Activated naive CD4-positive, alpha-beta T cell treated with anti-CD3 and anti-CD28 coated beads, Interleukin-2, amount 50 U/mL, for 16 hours (primary cell): ENCODE results near the gene ROBO1.

Experiments used
- DNase-seq: peaks from one replicate; pipeline ENCODE4 v3.0.0-alpha.2; 2020

ROBO1 gene

GRCh38 chr3:78863306-78864203 is 904.2 kb downstream of the ROBO1 start:
- no peak for DNase-seq

DNA sequence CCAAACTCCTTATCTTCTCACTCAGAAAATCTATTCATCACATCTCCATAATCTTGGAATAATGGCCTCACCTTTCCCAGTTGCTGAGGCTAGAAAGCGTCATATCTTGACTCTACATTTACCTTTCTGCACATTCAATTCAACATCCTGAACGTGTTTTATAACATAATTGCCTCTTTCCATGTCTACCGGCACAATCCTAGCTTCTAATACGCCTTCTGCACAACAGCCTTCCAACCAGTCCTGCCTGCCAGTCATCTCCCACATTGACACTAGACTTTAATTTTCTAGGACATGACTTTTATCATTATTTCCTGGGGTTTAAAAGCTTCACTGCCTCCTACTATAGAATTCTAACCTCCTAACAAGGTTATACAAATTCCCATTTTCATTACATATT is 906.6 kb downstream of the ROBO1 start:
- DNase-seq = no peak

DNA sequence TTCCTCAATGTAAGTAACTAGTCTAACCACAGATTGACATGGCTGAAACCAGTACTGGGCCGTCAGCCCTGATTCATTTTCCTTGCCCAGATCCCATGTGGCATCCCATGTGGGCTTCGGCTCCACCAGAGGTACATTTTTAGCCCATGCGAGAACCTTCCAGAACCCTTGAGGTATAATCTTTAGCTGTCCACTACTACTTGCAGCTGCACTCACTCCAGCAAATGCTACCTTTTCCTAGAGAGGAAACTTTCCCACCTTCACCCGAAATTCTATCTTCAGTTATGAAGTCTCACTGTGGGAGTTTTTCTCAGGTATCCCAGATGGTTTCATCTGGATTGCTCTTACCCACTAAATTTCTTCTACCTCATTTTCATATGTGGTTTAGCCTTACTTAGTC is 907.2 kb downstream of the ROBO1 start:
- DNase-seq = no peak

DNA sequence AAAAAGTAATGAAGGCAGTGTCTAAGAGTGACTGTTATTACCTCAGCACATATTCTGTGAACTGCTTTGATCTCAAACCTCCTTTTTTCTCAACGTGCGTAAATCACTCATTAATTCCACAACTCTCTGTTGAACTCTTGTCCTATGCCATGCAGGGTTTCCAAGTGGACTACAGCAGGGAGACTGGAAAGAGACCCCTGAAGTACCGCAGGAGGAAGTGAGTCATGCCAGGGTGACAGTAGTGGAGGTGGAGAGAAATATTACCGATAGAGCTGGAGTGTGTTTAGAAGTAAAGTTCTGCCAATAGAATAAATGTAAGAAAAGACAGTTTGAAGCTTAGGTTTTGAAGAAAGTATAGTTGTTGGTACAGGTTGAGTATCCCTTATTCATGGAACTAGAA is 908.9 kb downstream of the ROBO1 start:
- no peak for DNase-seq

DNA sequence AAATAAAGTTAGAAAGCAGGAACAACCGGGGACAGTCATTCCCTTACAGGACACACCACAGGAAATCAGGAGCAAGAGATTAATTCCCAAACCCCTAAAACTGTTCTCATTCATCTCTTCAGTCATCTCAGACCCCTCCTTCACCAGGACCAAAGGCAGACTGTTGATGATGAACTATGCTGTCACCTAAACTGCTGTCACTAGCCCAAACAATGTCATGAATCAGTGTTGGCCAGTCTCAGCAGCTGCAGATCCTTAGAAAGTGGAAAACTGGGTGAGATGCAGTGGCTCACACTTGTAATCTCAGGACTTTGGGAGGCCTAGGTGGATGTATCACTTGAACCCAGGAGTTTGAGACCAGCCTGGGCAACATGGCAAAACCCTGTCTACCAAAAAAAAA is 909.6 kb downstream of the ROBO1 start:
- DNase-seq = no peak

DNA sequence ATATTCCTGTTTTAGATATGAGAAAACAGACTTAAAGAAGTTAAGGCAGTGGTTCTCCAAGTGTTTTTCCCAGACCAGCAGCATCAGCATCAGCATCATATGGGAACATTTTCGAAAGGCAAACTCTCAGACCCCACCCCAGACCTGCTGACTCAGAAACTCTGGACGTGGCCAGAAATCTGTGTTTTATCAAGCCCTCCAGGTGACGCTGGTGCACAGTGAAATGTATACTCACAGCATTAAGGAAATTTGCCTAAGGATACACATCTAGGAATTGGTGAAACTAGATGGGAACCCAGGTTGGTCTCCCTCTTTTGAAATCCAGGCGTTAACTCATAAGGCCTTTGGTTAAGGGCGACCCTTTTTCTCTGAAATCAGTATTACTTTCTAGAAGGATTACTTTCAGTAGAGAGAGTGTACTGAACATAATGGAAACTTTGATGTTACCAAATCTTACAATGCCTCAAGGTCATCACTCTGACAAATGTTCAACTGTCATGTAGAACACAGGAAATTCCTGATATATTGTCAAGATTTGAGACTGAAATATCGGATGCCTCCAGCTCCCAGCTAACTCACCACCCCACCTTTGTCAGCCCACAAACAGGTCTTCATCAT is 910.2 kb downstream of the ROBO1 start:
- DNase-seq = no peak

GRCh38 chr3:78856164-78856563 is 911.6 kb downstream of the ROBO1 start:
- DNase-seq = no peak

DNA sequence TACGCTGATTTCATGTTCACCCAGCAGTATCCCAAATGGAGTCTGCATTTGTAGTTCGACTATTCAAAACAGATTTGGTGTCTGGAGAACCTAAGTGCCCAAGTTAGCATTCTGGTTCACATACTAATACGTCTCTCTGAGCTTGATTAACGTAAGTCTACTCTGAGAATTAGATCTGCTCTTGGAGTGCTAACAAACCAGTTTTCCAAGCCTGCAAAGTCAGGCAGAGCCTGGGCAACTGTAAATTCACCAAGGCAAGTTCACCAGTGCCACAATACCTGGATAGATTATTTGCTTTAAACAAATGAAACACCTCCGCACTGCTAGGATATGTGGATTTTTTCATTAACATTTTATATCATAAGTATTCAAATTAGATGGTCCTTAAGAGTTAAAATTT is 912.6 kb downstream of the ROBO1 start:
- DNase-seq = no peak

- no peak for DNase-seq
Observed at GRCh38 chr3:78848392-78849288, 919.2 kb downstream of the ROBO1 start.

DNA sequence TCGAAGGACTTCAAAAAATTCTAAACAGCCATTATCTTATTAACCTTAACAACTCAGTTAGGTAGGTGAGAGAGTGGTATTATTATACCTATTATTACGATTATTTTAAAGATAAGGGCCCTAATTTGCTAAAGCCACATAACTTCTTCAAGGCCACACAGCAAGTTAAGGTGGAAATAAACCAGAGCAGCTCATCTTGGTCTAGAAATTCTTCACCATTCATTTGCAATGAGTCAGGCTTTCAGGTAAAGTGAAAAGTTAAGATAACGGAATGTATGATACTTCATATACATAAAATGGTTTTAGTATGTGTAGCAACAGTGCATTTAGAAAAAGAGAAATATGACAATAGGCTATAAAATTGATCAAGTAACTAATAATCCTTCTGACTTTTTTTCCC is 920.2 kb downstream of the ROBO1 start:
- DNase-seq = no peak

DNA sequence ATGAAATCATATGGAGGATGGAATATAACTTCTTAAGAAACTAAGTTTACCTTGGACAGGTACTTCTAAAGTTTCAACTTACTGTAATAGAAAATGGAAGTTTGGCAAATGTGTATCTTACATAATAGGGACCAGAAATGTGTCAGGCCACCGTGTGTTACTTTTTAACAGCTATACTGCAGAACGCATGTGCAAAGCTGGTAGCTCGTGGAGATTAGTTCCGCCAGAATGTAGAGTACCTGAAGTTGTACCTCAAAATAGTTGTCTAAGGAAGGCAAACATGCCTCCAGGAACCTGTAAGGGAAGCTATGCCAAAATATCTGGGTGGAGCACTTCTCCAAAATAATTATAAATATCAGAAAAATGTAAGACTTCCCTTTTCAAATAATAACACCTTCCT is 920.6 kb downstream of the ROBO1 start:
- DNase-seq = no peak

DNA sequence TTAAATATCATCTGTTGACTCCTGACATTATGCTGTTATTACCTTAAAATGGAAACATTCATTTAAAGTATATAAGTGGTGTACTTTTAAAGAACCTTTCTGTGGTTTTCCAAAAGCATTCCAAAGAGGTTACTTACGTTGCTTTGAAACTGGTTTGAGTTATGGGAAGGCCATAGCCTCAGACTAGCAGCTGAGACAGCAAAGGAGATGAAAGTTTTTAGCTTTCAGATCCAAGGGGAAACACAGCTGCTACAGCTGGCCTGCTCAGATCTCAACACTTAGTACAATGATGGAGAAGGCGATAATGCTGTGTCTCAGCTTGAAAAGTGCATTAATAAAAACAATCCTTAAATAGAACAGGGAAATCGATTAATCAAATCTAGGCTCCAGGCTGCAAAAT is 921.1 kb downstream of the ROBO1 start:
- no peak for DNase-seq

DNA sequence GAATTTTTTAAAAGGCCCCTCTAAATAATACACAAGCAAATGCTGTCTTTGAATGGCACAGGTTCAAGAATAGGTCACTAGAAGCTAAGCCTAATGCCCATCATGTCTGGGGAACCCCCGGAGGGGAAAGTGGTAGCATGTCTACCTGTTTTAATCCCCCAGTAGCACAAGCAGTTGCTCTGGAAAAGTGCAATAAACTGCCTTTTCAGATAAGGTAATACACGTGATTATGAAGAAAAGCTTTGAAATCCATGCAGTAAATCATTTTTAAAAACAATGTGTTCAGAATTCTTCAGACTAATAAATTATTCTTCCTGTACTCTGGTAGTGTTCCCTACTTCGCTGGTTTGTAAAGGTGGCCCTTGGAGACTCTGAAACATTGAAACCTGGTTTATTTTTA is 922.2 kb downstream of the ROBO1 start:
- DNase-seq = no peak

GRCh38 chr3:78844307-78844706 is 923.5 kb downstream of the ROBO1 start:
- DNase-seq = no peak

DNA sequence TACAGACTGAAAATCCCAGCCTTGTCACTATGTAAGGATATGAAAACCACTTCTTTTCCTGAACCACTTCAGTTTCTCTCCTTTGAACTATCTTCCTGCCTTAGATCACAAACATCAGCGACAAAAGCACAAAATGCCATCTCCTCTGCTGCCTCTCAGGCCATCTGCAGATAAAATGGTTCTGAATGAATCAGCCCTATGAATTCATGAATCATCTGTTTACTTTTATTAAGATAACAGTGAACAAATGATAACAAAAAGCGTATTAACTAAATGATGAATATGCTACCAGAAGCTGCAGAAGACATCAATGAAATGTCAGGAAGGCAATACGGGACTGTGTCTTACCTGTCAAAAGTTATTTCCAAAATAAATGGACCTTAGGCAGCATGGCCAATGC is 928.1 kb downstream of the ROBO1 start:
- no peak for DNase-seq

- no peak for DNase-seq
Observed at GRCh38 chr3:78838362-78838761, 929.4 kb downstream of the ROBO1 start.

GRCh38 chr3:78834910-78835309 is 932.9 kb downstream of the ROBO1 start:
- no peak for DNase-seq

DNA sequence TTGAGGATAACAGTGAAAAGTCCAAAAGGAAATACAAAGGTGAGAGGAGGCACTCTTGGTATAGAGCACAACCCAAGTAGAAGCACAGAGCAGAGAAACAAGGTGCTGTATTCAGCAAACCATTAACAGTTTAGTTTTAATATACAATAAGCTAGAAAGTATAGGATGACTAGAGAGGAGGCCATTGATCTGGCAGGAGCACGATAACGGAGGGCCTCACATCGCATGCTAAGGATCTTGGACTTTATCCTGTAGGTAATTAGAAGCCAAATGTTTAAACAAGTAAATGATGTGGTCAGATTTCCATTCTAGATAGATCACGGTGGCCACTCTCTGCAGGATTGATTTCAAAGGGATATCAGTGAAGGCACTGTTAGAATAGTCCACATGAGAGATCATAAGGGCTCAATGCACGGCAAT is 935.0 kb downstream of the ROBO1 start:
- DNase-seq = no peak

GRCh38 chr3:78831446-78831972 is 936.3 kb downstream of the ROBO1 start:
- DNase-seq = no peak

GRCh38 chr3:78830470-78830869 is 937.3 kb downstream of the ROBO1 start:
- DNase-seq = no peak

DNA sequence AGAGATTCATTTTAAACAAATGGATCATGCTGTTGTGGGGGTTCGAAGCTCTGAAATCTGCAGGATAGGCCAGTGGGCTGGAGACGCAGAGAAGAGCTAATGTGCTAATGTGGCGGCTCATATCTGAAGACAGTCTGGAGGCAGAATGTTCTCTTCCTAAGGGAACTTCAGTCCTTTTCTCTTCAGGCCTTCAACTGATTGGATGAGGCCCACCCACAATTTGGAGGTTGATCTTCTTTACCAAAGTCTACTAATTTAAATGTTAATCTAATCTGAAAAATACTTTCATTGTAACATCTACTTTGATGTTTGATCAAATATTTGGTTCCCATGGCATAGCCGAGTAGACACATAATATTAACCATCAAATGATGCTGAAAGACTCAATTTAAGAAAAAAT is 940.2 kb downstream of the ROBO1 start:
- DNase-seq = no peak

DNA sequence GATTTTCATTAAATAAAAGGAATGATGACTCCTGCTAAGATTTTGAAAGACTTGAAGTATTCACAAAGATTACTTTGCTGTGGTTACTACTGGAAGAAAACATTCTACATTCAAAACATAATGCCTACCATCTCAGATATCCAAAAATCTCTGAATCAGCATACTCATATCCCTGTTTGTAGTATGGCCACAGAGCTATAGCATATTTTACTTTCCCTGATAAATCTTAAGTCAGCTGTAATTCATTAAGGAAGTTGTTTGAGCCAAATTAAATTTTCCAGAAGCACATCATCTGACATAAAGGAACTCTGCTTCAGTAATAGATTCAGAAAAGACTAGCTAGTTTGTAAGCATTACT is 942.0 kb downstream of the ROBO1 start:
- DNase-seq = no peak

DNA sequence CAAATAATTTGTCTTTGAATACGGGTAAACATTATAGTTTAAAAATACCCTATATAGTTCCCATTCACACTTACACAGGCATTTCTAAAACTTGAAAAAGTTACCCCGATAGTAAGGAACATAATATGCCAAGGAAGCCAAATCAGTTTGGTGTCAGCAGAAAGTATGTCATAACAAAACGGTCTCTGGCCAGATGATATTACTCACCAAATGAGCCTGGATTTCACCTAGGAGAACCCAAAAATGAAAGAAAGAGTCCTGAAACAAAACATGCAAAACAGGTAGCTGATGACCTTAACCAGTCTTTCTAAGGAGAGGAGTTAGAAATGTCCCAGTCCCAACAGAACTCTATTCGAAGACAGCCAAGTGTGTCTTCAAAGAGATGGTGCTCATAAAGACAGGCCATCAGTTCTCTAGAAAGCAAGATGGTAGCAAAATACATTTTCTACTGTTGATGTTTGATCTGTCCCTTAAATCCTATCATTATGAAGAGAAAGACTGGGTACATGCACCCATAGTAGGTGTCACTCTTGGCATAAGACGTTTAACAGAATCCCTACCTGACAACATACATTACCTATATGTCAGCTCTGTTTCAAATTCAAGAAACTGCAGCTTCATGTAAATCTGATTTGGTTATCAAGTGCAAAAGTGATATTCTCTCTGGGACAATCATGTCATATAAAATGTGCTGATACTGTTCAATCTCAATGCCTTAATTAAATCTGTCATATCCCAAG is 942.5 kb downstream of the ROBO1 start:
- no peak for DNase-seq
